ENCODE data around the gene PANK3.
"Not testable (repeated sequence)": the region's sequence is repeated elsewhere in the genome, so short reads cannot be mapped to it uniquely, and the experiment has no call there.

The PANK3 gene

GRCh38 chr5:168578538-168579487 is at the start of gene PANK3:
TSS of gene PANK3 (minus strand) at chr5:168579368. CDS start at chr5:168579283, 85 bp downstream.
- peak; percentile 60 for DNase-seq

- DNase-seq, result no peak
These were observed 45.7 kb upstream of the PANK3 start for GRCh38 chr5:168624850-168625364.

- no peak for DNase-seq
These were observed 41.6 kb upstream of the PANK3 start for GRCh38 chr5:168620807-168621206.

- no peak for DNase-seq
These were observed 35.5 kb upstream of the PANK3 start for GRCh38 chr5:168614661-168615060.

- no peak for DNase-seq
These were observed 34.8 kb upstream of the PANK3 start for GRCh38 chr5:168613996-168614395.

- DNase-seq, result no peak
These were observed 34.2 kb upstream of the PANK3 start for GRCh38 chr5:168613396-168613795.

GRCh38 chr5:168612996-168613395 is 33.8 kb upstream of the PANK3 start:
- DNase-seq, result no peak

GRCh38 chr5:168612123-168612522 is 33.0 kb upstream of the PANK3 start:
- DNase-seq, result peak; percentile 62

GRCh38 chr5:168611165-168611564 is 32.0 kb upstream of the PANK3 start:
- DNase-seq, result no peak

GRCh38 chr5:168609806-168610482 is 30.8 kb upstream of the PANK3 start:
- DNase-seq, result no peak

GRCh38 chr5:168608821-168609220 is 29.7 kb upstream of the PANK3 start:
- DNase-seq, result no peak

GRCh38 chr5:168608386-168608785 is 29.2 kb upstream of the PANK3 start:
- DNase-seq, result no peak

GRCh38 chr5:168607946-168608345 is 28.8 kb upstream of the PANK3 start:
- no peak for DNase-seq

- no peak for DNase-seq
These were observed 27.4 kb upstream of the PANK3 start for GRCh38 chr5:168606562-168606961.

GRCh38 chr5:168604436-168604835 is 25.3 kb upstream of the PANK3 start:
- DNase-seq, result no peak

- no peak for DNase-seq
These were observed 24.6 kb upstream of the PANK3 start for GRCh38 chr5:168603746-168604145.

GRCh38 chr5:168602517-168602916 is 23.3 kb upstream of the PANK3 start:
- DNase-seq, result no peak

GRCh38 chr5:168601972-168602371 is 22.8 kb upstream of the PANK3 start:
- DNase-seq, result no peak

- no peak for DNase-seq
These were observed 21.2 kb upstream of the PANK3 start for GRCh38 chr5:168600409-168600808.

GRCh38 chr5:168599826-168600225 is 20.7 kb upstream of the PANK3 start:
- no peak for DNase-seq

- no peak for DNase-seq
These were observed 19.5 kb upstream of the PANK3 start for GRCh38 chr5:168598639-168599038.

GRCh38 chr5:168596927-168597326 is 17.8 kb upstream of the PANK3 start:
- DNase-seq, result no peak

GRCh38 chr5:168596122-168596521 is 17.0 kb upstream of the PANK3 start:
- DNase-seq, result not testable (repeated sequence)

- DNase-seq, result no peak
These were observed 12.8 kb upstream of the PANK3 start for GRCh38 chr5:168592014-168592368.
